HepG2 (cell line): ENCODE results near the gene AKR1A1. TPM values are rescaled to one million over a fixed set of nuclear protein-coding genes. Genes with fewer than 3 reads are reported as not detected.

Experiments
- AKAP8 ChIP-seq: sonication (generic); formaldehyde crosslinking; IDR thresholded peaks from 2 replicates; pipeline ENCODE4 v1.5.1; 2020; ENCODE audit warnings: mild to moderate bottlenecking, missing genetic modification reagents
- EHMT2 ChIP-seq: fragments of 200-600 bp; sonication (generic); IDR thresholded peaks from 2 replicates; pipeline ENCODE4 v1.7.0; 2017; ENCODE audit warnings: antibody characterized with exemption, low read depth, low read length, borderline replicate concordance
- HIVEP1 ChIP-seq: sonication (generic); formaldehyde crosslinking; IDR thresholded peaks from 2 replicates; pipeline ENCODE4 v1.4.0; 2020; ENCODE audit warnings: mild to moderate bottlenecking, missing genetic modification reagents
- HNRNPUL1 ChIP-seq: fragments of 200-400 bp; formaldehyde crosslinking; IDR thresholded peaks from 2 replicates; pipeline ENCODE4 v1.6.1; 2017; ENCODE audit warnings: low read depth, mild to moderate bottlenecking, low read length, moderate library complexity
- LCORL ChIP-seq, 2 experiments: fragments of 450-650 bp in 1 of 2; sonication (generic) in 1 of 2; formaldehyde crosslinking in 1 of 2; IDR thresholded peaks; 2 replicates each; pipeline versions ENCODE4 v1.5.0 to v1.6.1; 2017 to 2020; ENCODE audit warnings: antibody characterized with exemption in 1 of 2, missing genetic modification reagents in 1 of 2
- MBD4 ChIP-seq: IDR thresholded peaks from 2 replicates; pipeline ENCODE4 v1.6.1; 2012; ENCODE audit warnings: low read length, inconsistent platforms, borderline replicate concordance
- NCOA5 ChIP-seq: sonication (generic); formaldehyde crosslinking; IDR thresholded peaks from 2 replicates; pipeline ENCODE4 v1.4.0; 2020; ENCODE audit warnings: missing genetic modification reagents
- REPIN1 ChIP-seq: sonication (generic); formaldehyde crosslinking; IDR thresholded peaks from 2 replicates; pipeline ENCODE4 v1.8.0; 2022; ENCODE audit warnings: missing genetic modification reagents, low read depth, mild to moderate bottlenecking, borderline replicate concordance
- SMYD3 ChIP-seq: sonication (generic); formaldehyde crosslinking; IDR thresholded peaks from 2 replicates; pipeline ENCODE4 v1.8.1; 2023; ENCODE audit warnings: mild to moderate bottlenecking, missing genetic modification reagents
- TBX2 ChIP-seq: sonication (generic); formaldehyde crosslinking; IDR thresholded peaks from 2 replicates; pipeline ENCODE4 v1.5.0; 2020; ENCODE audit warnings: missing genetic modification reagents, mild to moderate bottlenecking, borderline replicate concordance
- TEAD2 ChIP-seq: sonication (generic); formaldehyde crosslinking; IDR thresholded peaks from 2 replicates; pipeline ENCODE4 v1.9.0; 2021; ENCODE audit warnings: missing genetic modification reagents
- ZKSCAN5 ChIP-seq: sonication (generic); formaldehyde crosslinking; IDR thresholded peaks from 2 replicates; pipeline ENCODE4 v1.5.1; 2020; ENCODE audit warnings: mild to moderate bottlenecking, missing genetic modification reagents
- ZNF12 ChIP-seq: sonication (generic); formaldehyde crosslinking; IDR thresholded peaks from 2 replicates; pipeline ENCODE4 v1.5.0; 2020; ENCODE audit warnings: missing genetic modification reagents
- ZNF329 ChIP-seq: sonication (generic); formaldehyde crosslinking; IDR thresholded peaks from 2 replicates; pipeline ENCODE4 v1.9.0; 2021; ENCODE audit warnings: low read depth, mild to moderate bottlenecking, missing genetic modification reagents
- ZNF549 ChIP-seq: sonication (generic); formaldehyde crosslinking; IDR thresholded peaks from 2 replicates; pipeline ENCODE4 v1.5.0; 2020; ENCODE audit warnings: missing genetic modification reagents
- ZNF569 ChIP-seq: sonication (generic); formaldehyde crosslinking; IDR thresholded peaks from 2 replicates; pipeline ENCODE4 v1.5.0; 2020; ENCODE audit warnings: mild to moderate bottlenecking, missing genetic modification reagents, moderate library complexity, borderline replicate concordance
- ZNF768 ChIP-seq: sonication (generic); formaldehyde crosslinking; IDR thresholded peaks from 2 replicates; pipeline ENCODE4 v1.4.0; 2020; ENCODE audit warnings: missing genetic modification reagents
- polyA plus RNA-seq, 8 experiments: library from polyadenylated mRNA; depleted of rRNA in 3 of 8; stranded (reverse) in 7 of 8; unstranded in 1 of 8; fragments of >200 nt; fragmentation: Illumina TruSeq in 4 of 8; extraction: Trizol in 4 of 8; gene quantifications; 2 replicates each; pipeline versions ENCODE4 v1.2.1 to v1.2.3, GENCODE V29; 2011 to 2016; ENCODE audit warnings: low read depth in 4 of 8, missing spikeins in 1 of 8, mixed read lengths in 1 of 8; ENCODE audit not compliant: insufficient read depth in 1 of 8
- total RNA-seq, 5 experiments: library from RNA; depleted of rRNA; stranded (reverse); fragments of >200 nt; fragmentation: Illumina TruSeq; extraction: Trizol; gene quantifications; 2 replicates each; pipeline ENCODE4 v1.2.3, GENCODE V29; 2016; ENCODE audit warnings: low read depth in 1 of 5
- TF ChIP-seq, protein P1 (sequence below): sonication (generic); formaldehyde crosslinking; IDR thresholded peaks from 2 replicates; pipeline ENCODE4 v1.4.0; 2020; ENCODE audit warnings: missing genetic modification reagents, borderline replicate concordance
- TF ChIP-seq, protein P2 (sequence below): sonication (generic); formaldehyde crosslinking; IDR thresholded peaks from 2 replicates; pipeline ENCODE4 v1.4.0; 2020; ENCODE audit warnings: missing genetic modification reagents
- TF ChIP-seq, protein P3 (sequence below): sonication (generic); formaldehyde crosslinking; IDR thresholded peaks from 2 replicates; pipeline ENCODE4 v1.5.0; 2020; ENCODE audit warnings: mild to moderate bottlenecking, missing genetic modification reagents
- TF ChIP-seq, protein P4 (sequence below): sonication (generic); formaldehyde crosslinking; IDR thresholded peaks from 2 replicates; pipeline ENCODE4 v1.4.0; 2020; ENCODE audit warnings: mild to moderate bottlenecking, missing genetic modification reagents

Gene AKR1A1
- total and polyA plus RNA-seq, 2 of the 13 experiments (the other 11 are each of a cell fraction or from before 2014, with no cell fraction given), result 181 to 217 TPM

DNA sequence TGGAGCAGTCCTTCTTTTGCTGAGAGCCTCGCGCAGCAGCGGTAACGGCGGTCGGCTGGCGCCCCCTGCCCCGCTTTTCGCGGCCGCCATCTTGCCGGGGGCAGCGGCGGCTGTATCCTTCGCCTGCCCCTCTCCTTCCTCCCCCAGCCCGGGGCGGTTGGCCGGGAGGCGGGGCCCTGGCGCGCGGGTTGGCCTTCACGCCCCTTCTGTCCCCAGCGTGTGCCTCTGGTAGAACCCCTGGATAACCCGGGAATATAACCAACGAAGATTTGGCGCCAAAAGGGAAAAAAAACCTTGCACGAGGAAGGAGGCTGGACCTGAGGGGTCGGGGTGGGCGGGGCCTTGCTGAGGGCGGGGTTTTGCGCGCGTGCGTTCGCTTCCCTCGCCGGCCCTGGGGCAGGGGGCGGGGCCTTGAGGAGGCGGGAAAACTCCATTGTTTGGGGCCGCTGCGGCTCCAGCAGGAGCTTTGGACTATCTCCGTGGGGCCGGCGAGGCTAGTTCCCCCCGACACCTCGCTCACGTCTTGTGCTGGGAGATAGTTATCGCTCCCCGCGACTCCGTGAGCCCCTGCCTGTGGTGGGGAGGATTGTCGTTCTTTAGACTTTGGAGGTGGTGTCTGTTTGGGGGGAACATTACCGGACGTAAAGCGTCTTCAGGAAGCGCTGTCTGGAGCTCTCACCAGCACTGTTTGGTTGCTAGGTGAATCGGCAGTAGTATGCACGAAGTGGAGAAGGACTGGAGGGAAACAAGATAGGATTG lies 33.9 kb downstream of the AKR1A1 start (continued):
- TF ChIP-seq, protein P1, sequence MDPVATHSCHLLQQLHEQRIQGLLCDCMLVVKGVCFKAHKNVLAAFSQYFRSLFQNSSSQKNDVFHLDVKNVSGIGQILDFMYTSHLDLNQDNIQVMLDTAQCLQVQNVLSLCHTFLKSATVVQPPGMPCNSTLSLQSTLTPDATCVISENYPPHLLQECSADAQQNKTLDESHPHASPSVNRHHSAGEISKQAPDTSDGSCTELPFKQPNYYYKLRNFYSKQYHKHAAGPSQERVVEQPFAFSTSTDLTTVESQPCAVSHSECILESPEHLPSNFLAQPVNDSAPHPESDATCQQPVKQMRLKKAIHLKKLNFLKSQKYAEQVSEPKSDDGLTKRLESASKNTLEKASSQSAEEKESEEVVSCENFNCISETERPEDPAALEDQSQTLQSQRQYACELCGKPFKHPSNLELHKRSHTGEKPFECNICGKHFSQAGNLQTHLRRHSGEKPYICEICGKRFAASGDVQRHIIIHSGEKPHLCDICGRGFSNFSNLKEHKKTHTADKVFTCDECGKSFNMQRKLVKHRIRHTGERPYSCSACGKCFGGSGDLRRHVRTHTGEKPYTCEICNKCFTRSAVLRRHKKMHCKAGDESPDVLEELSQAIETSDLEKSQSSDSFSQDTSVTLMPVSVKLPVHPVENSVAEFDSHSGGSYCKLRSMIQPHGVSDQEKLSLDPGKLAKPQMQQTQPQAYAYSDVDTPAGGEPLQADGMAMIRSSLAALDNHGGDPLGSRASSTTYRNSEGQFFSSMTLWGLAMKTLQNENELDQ (CRISPR knock-in tag), result no peak
- TF ChIP-seq EHMT2 (no peak), LCORL (IDR thresholded peaks at IDR 0.05) (no peak), LCORL (CRISPR knock-in tag; IDR thresholded peaks at IDR 0.05) (no peak), TBX2 (CRISPR knock-in tag) (no peak; the same call in 1 of the 2 replicates), MBD4 (no peak), ZNF329 (CRISPR knock-in tag) (no peak), HIVEP1 (CRISPR knock-in tag) (no peak), SMYD3 (CRISPR knock-in tag) (0 out of 2 replicates have a peak, but pooled peaks have one; percentile 54), ZNF768 (0 out of 2 replicates have a peak, but pooled peaks have one; percentile 20), TEAD2 (CRISPR knock-in tag) (no peak), HNRNPUL1 (no peak), REPIN1 (CRISPR knock-in tag) (no peak), ZNF549 (CRISPR knock-in tag) (no peak), NCOA5 (CRISPR knock-in tag) (no peak), ZKSCAN5 (CRISPR knock-in tag) (no peak), ZNF12 (CRISPR knock-in tag) (no peak), ZNF569 (CRISPR knock-in tag) (no peak), AKAP8 (CRISPR knock-in tag) (no peak)
- TF ChIP-seq, protein P2, sequence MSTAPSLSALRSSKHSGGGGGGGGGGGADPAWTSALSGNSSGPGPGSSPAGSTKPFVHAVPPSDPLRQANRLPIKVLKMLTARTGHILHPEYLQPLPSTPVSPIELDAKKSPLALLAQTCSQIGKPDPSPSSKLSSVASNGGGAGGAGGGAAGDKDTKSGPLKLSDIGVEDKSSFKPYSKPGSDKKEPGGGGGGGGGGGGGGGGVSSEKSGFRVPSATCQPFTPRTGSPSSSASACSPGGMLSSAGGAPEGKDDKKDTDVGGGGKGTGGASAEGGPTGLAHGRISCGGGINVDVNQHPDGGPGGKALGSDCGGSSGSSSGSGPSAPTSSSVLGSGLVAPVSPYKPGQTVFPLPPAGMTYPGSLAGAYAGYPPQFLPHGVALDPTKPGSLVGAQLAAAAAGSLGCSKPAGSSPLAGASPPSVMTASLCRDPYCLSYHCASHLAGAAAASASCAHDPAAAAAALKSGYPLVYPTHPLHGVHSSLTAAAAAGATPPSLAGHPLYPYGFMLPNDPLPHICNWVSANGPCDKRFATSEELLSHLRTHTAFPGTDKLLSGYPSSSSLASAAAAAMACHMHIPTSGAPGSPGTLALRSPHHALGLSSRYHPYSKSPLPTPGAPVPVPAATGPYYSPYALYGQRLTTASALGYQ (CRISPR knock-in tag), result no peak
- TF ChIP-seq, protein P3, sequence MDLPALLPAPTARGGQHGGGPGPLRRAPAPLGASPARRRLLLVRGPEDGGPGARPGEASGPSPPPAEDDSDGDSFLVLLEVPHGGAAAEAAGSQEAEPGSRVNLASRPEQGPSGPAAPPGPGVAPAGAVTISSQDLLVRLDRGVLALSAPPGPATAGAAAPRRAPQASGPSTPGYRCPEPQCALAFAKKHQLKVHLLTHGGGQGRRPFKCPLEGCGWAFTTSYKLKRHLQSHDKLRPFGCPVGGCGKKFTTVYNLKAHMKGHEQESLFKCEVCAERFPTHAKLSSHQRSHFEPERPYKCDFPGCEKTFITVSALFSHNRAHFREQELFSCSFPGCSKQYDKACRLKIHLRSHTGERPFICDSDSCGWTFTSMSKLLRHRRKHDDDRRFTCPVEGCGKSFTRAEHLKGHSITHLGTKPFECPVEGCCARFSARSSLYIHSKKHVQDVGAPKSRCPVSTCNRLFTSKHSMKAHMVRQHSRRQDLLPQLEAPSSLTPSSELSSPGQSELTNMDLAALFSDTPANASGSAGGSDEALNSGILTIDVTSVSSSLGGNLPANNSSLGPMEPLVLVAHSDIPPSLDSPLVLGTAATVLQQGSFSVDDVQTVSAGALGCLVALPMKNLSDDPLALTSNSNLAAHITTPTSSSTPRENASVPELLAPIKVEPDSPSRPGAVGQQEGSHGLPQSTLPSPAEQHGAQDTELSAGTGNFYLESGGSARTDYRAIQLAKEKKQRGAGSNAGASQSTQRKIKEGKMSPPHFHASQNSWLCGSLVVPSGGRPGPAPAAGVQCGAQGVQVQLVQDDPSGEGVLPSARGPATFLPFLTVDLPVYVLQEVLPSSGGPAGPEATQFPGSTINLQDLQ (CRISPR knock-in tag), result no peak
- TF ChIP-seq, protein P4, sequence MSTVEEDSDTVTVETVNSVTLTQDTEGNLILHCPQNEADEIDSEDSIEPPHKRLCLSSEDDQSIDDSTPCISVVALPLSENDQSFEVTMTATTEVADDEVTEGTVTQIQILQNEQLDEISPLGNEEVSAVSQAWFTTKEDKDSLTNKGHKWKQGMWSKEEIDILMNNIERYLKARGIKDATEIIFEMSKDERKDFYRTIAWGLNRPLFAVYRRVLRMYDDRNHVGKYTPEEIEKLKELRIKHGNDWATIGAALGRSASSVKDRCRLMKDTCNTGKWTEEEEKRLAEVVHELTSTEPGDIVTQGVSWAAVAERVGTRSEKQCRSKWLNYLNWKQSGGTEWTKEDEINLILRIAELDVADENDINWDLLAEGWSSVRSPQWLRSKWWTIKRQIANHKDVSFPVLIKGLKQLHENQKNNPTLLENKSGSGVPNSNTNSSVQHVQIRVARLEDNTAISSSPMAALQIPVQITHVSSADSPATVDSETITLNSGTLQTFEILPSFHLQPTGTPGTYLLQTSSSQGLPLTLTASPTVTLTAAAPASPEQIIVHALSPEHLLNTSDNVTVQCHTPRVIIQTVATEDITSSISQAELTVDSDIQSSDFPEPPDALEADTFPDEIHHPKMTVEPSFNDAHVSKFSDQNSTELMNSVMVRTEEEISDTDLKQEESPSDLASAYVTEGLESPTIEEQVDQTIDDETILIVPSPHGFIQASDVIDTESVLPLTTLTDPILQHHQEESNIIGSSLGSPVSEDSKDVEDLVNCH (CRISPR knock-in tag), result no peak
